ENCODE measurements around the gene NELL1.
"Not testable (repeated sequence)": the region's sequence is repeated elsewhere in the genome, so short reads cannot be mapped to it uniquely, and the experiment has no call there.

NELL1 gene

DNA sequence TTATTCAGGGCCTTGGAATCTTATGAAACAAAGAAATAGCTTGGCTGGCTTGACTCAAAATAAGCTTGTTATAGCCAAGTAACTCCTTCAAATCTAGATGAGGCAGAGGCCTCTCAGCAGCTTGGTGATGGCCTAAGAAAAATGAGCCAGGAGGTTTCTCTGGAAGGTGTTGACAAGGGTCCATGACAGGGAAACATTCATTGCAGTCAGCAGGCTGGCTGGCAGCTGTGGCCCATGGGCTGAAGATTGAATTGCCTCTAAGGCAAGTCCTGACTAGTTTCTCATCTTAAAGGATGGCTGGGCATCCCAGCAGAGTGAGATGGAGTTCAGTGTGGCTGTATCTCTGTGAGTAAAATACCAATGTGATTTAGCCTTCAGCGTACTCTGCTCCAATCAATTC is 441.0 kb downstream of the NELL1 start:
- DNase-seq (ENCODE audit: low read depth): no peak

- no peak for DNase-seq (ENCODE audit: low read depth)
Observed at GRCh38 chr11:21113876-21114275, 444.5 kb downstream of the NELL1 start.

DNA sequence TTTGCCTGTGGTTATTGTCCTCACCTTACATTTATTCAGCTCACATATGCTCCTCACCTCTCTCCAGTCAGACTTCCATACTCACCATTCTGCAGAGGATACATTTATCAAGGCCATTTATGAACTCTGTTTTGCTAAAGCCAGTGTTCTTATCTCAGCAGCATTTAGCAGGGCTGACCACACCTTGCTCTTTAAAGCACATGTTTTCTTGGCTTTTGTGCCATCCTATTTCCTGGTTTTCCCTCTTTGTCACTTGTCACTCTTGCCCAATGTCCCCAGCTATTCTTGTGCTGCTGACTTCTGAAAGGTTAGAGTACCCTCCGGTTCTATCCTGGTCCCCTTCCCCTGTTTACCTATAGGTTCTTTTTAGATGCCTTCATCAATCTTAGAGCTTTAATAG is 446.6 kb downstream of the NELL1 start:
- DNase-seq (ENCODE audit: low read depth): no peak

DNA sequence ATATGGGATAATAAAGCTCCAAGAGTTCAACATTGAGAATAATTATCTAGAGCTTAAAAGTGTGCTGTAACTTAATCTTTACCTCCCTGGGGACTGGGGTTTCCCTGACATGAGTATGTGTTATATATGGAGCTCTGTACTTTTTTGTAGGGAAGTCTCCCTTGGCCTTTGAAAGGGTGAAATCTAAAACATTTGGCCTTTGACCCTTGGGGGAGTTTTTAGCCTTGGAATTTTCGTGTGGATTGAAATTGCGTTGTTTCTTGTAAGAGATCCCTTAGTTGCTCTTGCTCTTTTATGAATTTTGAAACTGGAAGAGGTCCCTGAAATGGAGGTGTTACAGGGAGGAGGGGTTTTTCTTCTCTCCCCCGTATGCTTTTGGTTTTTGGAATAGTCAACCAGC is 450.0 kb downstream of the NELL1 start:
- no peak for DNase-seq (ENCODE audit: low read depth)

GRCh38 chr11:21121991-21122390 is 452.6 kb downstream of the NELL1 start:
- DNase-seq (ENCODE audit: low read depth): no peak

- no peak for DNase-seq (ENCODE audit: low read depth)
Observed at GRCh38 chr11:21122523-21122922, 453.1 kb downstream of the NELL1 start.

GRCh38 chr11:21132146-21132720 is 462.8 kb downstream of the NELL1 start:
- no peak for DNase-seq (ENCODE audit: low read depth)

DNA sequence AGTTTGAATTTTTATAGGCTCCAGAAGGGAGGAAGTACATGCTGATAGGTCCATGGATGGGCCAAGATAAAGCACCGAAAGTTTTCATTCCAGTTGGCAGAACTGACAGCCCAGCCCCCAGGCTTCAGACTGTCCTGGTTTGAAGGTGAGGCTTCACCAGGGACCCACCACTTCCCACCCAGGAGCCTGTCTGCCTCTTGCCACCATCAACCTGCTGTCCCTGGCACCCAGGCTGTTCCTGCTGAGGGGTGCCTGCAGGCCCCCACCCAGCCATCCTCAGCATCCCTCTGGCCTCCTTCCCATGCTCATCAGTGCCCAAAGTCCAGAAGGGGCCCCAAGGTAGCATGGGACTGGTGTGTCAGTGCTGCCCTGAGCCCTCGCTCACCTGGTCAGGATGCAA is 463.9 kb downstream of the NELL1 start:
- no peak for DNase-seq (ENCODE audit: low read depth)

GRCh38 chr11:21133722-21134121 is 464.3 kb downstream of the NELL1 start:
- no peak for DNase-seq (ENCODE audit: low read depth)

DNA sequence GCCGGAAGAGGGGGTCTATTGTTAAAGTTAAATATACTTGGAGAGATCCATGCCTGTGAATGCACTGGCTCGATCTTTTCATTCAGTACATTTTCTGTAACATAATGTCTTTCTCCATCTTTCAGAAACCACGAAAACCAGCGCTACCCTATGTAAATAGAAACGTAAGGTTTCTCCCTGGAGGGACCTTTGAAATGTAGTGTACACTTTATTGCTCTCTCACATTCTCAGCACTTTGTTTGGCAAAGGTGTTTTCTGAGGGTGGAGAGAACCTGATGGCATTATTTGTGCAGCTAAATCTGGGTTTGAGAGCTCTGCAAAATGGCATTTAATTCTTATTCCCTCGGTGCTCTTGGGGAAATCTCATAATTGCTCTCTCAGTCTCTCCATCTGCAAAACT is 468.4 kb downstream of the NELL1 start:
- no peak for DNase-seq (ENCODE audit: low read depth)

GRCh38 chr11:21141557-21141956 is 472.2 kb downstream of the NELL1 start:
- not testable (repeated sequence) for DNase-seq (ENCODE audit: low read depth)

GRCh38 chr11:21142007-21142406 is 472.6 kb downstream of the NELL1 start:
- DNase-seq (ENCODE audit: low read depth): no peak

DNA sequence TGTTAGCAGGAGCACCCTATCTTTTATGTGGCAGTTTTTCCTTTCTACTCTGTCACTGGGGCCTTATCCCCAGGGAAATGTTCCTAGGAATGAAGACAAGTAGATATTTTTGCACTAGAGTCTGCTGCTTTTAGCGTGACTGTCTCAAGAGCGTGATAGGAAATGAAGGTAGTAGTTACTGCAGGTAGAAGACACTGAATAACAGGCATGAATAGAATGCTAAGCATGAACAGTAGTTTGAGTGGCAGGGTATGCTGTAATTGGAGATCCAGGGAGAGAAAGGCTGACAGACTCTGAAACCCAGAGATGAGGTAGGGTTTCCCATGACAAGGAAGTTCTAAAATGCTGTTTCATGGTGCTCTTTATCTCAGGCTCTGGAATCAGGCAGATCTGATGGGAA is 475.1 kb downstream of the NELL1 start:
- DNase-seq (ENCODE audit: low read depth): no peak

GRCh38 chr11:21148376-21148775 is 479.0 kb downstream of the NELL1 start:
- DNase-seq (ENCODE audit: low read depth): no peak

DNA sequence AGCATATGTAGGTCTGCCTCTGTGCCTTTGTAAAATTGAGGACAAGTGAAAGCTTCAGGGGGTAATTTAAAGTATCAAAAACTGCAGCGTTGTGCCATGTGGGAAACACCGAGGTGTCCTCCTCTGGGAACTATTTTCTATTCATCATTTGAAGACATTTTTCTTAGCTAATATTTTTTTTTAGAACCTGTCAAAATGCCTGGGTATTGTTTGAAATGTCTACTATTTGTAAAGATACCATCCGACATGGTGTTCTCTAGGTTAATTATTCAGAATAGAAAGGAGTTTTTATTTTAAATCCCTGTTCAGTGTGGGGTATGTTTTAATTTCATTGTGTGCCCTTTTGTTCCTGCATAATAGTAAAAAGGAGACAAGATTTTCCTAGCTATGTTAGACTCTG is 490.8 kb downstream of the NELL1 start:
- no peak for DNase-seq (ENCODE audit: low read depth)

- no peak for DNase-seq (ENCODE audit: low read depth)
Observed at GRCh38 chr11:21169639-21170038, 500.3 kb downstream of the NELL1 start.

GRCh38 chr11:21173476-21173875 is 504.1 kb downstream of the NELL1 start:
- DNase-seq (ENCODE audit: low read depth): no peak

GRCh38 chr11:21174781-21175180 is 505.4 kb downstream of the NELL1 start:
- DNase-seq (ENCODE audit: low read depth): no peak

DNA sequence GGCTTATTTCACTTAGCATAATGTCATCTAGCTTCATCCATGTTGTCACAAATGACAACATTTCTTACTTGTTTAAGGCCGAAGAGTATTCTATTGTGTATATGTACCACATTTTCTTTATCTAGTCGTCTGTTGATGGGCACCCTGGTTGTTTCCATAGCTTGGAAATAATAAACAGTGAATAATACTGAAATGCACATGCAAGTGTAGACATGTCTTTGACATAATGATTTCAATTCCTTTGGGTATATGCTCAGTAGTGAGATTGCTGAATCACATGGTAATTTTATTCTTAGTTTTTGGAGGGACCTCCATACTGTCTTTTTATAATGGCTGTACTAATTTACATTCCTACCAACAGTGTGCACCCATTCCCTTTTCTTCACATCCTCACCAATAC is 508.0 kb downstream of the NELL1 start:
- DNase-seq (ENCODE audit: low read depth): no peak

- DNase-seq (ENCODE audit: low read depth): no peak
Observed at GRCh38 chr11:21179770-21180169, 510.4 kb downstream of the NELL1 start.

DNA sequence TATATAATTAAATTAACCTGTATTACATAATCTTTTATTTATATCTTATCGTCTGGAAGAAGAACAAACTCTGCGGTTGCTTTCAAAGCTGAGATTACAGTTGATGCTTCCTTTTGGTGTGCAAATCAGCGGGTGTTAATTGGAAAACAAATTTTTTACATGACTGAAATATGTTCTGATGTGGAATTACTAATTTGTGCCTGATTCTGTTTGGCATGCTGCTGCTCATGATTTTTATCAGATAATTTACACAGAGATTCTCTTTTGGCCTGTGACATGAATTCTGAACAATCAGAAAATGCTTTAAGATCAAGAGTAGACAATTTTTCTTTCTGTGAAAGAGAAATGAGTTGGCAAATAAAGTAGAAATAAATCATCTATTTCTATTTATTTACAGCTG is 510.8 kb downstream of the NELL1 start:
- DNase-seq (ENCODE audit: low read depth): no peak

DNA sequence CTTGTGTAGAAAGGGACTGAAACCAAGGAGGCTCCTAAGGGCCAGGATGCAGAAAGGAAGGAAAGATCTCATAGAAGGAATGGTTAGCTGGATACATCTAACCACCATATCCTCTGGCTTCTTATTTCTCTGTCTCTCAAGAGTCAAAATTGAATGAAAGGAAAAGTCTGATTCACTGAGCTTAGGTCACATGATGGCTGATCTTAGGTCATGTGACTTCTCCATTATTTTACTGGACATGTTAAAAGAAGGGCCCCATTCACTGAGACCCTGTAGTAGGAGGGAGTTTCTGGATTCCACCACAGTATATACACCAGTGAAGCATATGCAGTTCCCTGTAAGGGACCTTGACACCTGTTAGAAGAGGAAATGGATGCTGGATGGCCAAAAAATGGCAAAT is 516.6 kb downstream of the NELL1 start:
- no peak for DNase-seq (ENCODE audit: low read depth)

- DNase-seq (ENCODE audit: low read depth): no peak
Observed at GRCh38 chr11:21190181-21190580, 520.8 kb downstream of the NELL1 start.

DNA sequence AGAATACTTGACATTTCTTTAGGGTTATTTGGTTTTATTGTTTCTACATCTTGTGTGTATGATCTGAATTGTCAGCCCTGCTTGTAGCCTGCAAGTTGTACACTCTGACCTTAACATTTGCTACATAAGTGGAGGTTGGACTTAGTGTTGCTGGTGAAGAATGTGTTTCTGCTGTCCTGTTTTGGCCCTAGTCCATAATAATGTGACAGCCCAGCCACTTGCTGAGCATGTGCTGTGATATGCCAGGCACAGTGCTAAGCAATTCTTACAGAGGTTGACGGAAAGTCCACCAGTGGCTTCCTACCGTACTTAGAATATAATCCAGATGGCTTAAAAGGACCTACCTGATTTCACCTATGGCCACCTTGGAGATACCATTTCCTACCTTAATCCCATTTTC is 526.6 kb downstream of the NELL1 start:
- no peak for DNase-seq (ENCODE audit: low read depth)

DNA sequence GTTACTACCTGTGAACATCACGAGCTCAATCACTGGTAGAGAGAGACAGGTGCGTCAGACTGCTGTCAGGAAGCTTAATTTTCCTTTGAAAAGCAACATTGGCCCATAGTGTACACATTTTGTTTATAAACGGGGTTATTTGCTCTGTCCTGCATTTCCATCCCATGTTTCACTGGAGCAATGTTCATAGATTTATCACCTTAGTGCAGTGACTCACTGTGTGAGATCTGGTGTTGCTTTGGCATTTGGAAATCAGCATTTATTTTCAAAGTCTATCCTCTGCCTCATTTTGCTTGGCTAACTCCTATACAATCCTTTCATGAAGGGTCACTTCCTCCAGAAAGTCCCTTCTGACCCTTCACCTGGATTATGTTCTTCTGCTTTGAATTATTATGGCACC is 529.1 kb downstream of the NELL1 start:
- no peak for DNase-seq (ENCODE audit: low read depth)
